Activated CD4-positive, alpha-beta T cell treated with anti-CD3 and anti-CD28 coated beads, Interleukin-2, amount 50 U/mL, for 1 hour (primary cell): ENCODE measurements around the gene FARS2.

Experiments used
- DNase-seq: peaks from one replicate; pipeline ENCODE4 v3.0.0-alpha.2; 2020

FARS2 gene

GRCh38 chr6:5745081-5745480 lies 483.8 kb downstream of the FARS2 start:
- DNase-seq = no peak

DNA sequence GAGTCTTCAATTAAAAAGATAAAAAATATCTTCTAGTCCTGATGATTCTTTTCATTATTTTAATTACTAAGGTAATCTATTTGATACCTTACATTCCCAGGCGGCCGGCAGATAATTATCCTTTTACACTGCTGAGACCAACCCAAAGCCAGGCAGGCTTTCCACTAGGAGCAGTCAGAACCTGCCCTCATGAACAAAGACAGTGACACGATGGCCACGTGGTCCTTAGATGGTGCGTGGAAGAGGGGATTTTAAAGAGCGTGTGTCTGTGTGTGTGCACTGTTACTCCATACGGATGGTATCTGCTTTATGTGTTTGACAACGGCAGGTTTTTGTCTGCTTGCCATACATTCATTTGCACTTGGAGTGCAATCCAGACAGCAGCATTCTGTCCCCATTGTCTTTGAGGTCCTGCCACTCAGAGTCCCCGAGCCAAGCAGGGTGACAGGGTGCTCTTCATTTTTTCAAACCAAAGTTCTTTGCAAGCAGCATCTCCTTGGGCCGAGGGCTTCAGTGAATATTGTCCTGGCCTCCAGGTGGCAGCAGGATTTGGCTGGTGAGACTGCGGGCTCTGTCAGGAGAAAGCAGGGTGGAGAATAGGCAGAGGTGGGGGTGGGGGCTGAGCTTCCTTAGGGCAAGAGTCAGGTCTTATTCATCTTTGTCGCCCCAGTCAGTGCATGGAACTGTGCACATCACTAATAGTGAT lies 484.9 kb downstream of the FARS2 start:
- no peak for DNase-seq

DNA sequence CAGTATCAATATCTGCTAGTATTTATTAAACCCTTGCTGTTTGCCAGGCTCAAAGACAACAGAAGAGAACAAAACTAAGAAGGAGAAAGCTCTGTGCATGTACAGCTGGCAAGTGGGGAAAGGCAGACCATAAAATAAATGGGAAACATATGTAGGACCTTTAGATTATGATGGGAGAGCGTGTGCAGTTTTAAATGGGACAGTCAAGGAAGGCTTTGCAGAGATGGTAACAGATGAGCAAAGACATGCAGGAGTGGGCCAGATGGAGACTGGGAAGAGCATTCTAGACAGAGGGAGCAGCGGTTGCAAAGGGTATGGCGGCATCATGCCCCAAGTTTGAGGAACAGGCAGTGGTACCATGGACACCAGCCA lies 485.4 kb downstream of the FARS2 start:
- no peak for DNase-seq

DNA sequence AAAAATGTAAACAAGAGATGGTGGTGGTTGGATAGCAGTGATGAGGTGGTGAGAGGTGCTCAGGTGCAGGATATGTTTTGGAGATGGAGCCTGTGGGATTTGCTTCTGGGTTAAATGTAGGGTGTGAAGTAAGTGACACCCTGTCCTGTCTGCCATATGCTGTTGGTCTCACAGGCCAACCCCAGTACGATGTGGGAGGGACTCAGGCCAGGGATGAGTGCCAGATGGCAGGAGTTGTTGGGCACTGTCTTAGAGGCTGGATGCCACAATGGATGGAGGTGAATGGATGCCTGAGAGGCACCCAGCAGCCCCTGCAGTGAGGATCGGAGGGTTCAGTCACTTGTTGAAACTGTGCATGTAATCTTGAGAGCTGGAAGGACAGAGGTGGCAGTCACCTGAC lies 486.1 kb downstream of the FARS2 start:
- no peak for DNase-seq

DNA sequence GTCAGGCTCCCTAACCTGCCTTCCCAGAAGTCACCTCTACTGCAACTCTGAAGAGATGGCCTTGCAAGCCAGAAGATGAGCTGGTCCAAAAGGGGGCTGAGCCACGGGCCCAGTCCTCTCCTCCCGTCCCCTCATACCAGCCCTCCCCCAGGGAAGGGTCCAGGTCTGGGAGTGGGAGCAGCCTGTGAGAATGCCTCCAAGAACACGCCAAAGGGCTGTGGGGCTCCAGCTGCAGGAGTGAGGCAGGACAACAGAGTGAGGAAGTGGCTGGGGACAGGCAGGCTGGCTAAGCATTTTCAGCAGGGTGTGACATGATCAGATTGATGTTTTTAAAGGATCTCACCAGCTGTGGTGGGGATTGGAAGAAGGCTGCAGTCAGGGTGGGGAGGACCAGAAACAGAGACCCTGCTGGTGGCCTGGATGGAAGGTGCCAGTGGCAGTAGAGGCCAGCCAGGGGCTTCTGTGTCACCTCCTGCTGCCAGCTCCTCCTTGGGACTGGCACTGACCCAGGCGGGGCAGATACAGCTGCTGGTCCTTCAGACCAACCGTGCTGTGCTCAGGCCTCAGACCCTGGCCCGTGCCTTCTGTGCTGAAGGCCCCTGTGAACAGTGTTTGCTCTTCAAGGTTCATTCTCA lies 487.8 kb downstream of the FARS2 start:
- no peak for DNase-seq

GRCh38 chr6:5749651-5750215 lies 488.4 kb downstream of the FARS2 start:
- DNase-seq = no peak

- DNase-seq = no peak
Observed at GRCh38 chr6:5751525-5752390, 490.4 kb downstream of the FARS2 start.

GRCh38 chr6:5752391-5752680 lies 491.0 kb downstream of the FARS2 start:
- no peak for DNase-seq

DNA sequence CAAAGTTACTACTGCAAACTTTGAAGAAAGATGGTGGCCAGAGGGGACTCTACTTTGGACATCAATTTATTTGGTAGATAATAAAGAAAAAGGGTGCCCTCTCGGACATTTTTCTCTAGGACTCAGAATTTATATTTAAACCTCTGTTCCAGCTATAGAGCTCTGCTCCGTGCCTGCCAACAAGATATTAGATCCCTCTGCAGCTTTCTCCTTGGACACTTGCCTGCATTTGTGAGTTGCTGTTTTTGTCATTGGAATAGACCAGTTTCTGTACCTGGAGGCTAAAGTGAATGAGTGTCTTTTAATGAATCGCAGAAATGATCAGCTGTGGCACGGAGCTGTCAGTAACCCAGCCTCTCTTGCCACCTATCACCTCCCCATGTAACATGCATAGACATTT lies 491.9 kb downstream of the FARS2 start:
- no peak for DNase-seq

DNA sequence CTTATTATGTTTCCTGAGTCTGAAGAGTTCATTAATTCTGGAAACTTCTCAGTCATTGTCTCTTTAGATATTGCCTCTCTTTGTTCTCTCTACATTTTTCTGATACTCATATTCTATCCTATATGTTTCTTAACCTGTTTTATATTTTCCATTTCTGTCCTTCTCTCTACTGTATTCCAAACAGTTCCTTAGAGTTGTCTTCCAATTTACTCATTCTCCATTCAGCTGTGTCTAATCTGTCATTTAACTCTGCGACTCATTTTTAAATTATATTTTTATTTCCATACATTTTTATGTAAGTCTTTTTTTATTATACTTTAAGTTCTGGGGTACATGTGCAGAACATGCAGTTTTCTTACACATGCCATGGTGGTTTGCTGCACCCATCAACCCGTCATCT lies 493.6 kb downstream of the FARS2 start:
- no peak for DNase-seq

- DNase-seq = no peak
Observed at GRCh38 chr6:5759571-5759970, 498.3 kb downstream of the FARS2 start.

- no peak for DNase-seq
Observed at GRCh38 chr6:5761370-5761769, 500.1 kb downstream of the FARS2 start.

DNA sequence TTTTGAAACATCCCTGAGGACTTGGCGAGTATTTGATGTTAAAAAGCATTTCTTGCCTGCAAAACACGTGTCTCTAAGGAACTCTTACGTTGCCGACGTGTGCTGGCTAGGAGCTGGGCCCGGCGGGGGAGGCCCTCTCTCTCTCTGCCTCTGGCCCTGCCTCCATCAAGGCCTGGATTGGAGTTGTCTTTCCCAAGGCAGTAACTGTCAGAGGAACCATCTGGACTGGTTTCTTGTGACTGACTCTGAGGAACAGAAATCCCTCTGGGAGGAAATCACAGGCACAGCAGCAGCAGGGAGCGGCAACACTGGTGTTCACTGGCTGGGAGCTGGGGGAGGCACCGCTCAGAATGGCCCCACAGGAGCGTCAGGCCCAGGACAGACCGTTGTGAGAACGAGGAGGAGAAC lies 501.3 kb downstream of the FARS2 start:
- no peak for DNase-seq

GRCh38 chr6:5763407-5763806 lies 502.1 kb downstream of the FARS2 start:
- no peak for DNase-seq

GRCh38 chr6:5763871-5764270 lies 502.6 kb downstream of the FARS2 start:
- no peak for DNase-seq

GRCh38 chr6:5764401-5764955 lies 503.2 kb downstream of the FARS2 start:
- DNase-seq = no peak

- no peak for DNase-seq
Observed at GRCh38 chr6:5765141-5765760, 503.9 kb downstream of the FARS2 start.

- no peak for DNase-seq
Observed at GRCh38 chr6:5766260-5766659, 504.9 kb downstream of the FARS2 start.

DNA sequence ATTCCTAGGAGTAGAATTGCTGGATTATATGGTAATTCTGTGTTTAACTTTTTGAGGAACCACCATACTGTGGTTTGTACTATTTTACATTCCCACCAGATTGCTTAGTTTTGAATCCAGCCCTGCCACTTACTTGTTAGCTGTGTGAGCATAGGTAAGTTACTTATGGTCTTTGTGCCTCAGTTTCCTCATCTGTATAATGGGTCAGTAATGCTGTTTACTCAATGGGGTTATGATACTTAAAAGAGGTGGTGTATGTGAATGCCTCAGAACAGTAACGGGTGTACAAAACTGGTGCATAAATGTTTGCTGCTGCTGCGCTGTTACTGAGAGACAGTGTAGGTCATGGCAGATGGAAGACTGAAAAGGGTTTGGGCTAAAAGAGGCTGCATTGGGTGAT lies 506.2 kb downstream of the FARS2 start:
- DNase-seq = no peak

GRCh38 chr6:5771211-5771610 lies 509.9 kb downstream of the FARS2 start:
- no peak for DNase-seq

- no peak for DNase-seq
Observed at GRCh38 chr6:5771759-5772390, 510.6 kb downstream of the FARS2 start.

- DNase-seq = no peak
Observed at GRCh38 chr6:5772408-5773120, 511.3 kb downstream of the FARS2 start.
